GM12878 (cell line): Measurements from ENCODE around the gene ERVV-1. TPM values are rescaled to one million over a fixed set of nuclear protein-coding genes. Genes with fewer than 3 reads are reported as not detected.

Experiments used
- ATAC-seq: fragments of 200-7000 bp; cut with Tn5 transposase; 3 replicates; pipeline ENCODE4 v1.9.1; 2020; ENCODE audit warnings: mild to moderate bottlenecking, moderate library complexity
- BruUV-seq: library from RNA; stranded (reverse); fragments of 400-500 nt; replicated peaks from 2 replicates; lab custom pipeline; 2021; lab: Mats Ljungman, UMichigan
- CTCF ChIA-PET: fragments of 300-600 bp; sonication (Branson Sonifier 250); formaldehyde crosslinking; extraction: SDS; loops from one replicate; lab custom pipeline; 2021; ENCODE audit warnings: inconsistent platforms; lab: Yijun Ruan, JAX
- POLR2A ChIA-PET: fragments of 350-600 bp; formaldehyde crosslinking; extraction: SDS; loops from one replicate; lab custom pipeline; 2021; ENCODE audit warnings: inconsistent platforms; lab: Charles Lee
- RAD21 ChIA-PET: fragments of 300-600 bp; sonication (Branson Sonifier 250); formaldehyde crosslinking; loops from one replicate; lab custom pipeline; 2023; ENCODE audit warnings: antibody characterized with exemption; ENCODE audit not compliant: unreplicated experiment; lab: Charles Lee
- SMC1A ChIA-PET: fragments of 300-600 bp; sonication (Branson Sonifier 250); formaldehyde crosslinking; loops from one replicate; lab custom pipeline; 2023; ENCODE audit not compliant: unreplicated experiment, uncharacterized antibody; lab: Charles Lee
- DNase-seq: peaks from one replicate; pipeline ENCODE4 v3.0.0-alpha.2; 2011; ENCODE audit warnings: low read depth, low spot score
- FAIRE-seq: peaks from 3 replicates; lab custom pipeline; 2011; peaks lifted over from hg19 to GRCh38; lab: Jason Lieb, UNC
- H2AFZ ChIP-seq: 2 replicates; pipeline ENCODE4 v1.6.0; 2011; ENCODE audit warnings: low read depth, low read length, control low read depth; ENCODE audit not compliant: control insufficient read depth
- H3K27ac ChIP-seq: 2 replicates; pipeline ENCODE4 v1.5.1; 2011; ENCODE audit warnings: control low read depth; ENCODE audit not compliant: control insufficient read depth, insufficient read depth
- H3K27me3 ChIP-seq, 2 experiments: replicated peaks in 1 of 2; 2 replicates each; pipeline versions ENCODE4 v1.6.0 to v1.6.1; 2011; ENCODE audit warnings: low read length in 1 of 2; ENCODE audit not compliant: control insufficient read depth in 2 of 2, insufficient read depth in 2 of 2
- H3K36me3 ChIP-seq, 2 experiments: 2 replicates each; pipeline ENCODE4 v1.5.1; 2011; ENCODE audit warnings: low read length in 1 of 2; ENCODE audit not compliant: control insufficient read depth in 2 of 2, insufficient read depth in 2 of 2
- H3K4me1 ChIP-seq: 2 replicates; pipeline ENCODE4 v1.6.1; 2011; ENCODE audit warnings: mild to moderate bottlenecking, low read length, moderate library complexity, mixed read lengths; ENCODE audit not compliant: control insufficient read depth, insufficient read depth
- H3K4me2 ChIP-seq: 2 replicates; pipeline ENCODE4 v1.6.0; 2011; ENCODE audit warnings: control low read depth; ENCODE audit not compliant: control insufficient read depth, insufficient read depth
- H3K4me3 ChIP-seq: fragments of 200-600 bp; sonication (generic); 2 replicates; pipeline ENCODE4 v1.5.1; 2016
- H3K79me2 ChIP-seq: 2 replicates; pipeline ENCODE4 v1.6.0; 2011; ENCODE audit warnings: low read length; ENCODE audit not compliant: control insufficient read depth, insufficient read depth
- H3K9ac ChIP-seq: 2 replicates; pipeline ENCODE4 v1.8.0; 2011; ENCODE audit warnings: low read length, control low read depth, mixed read lengths; ENCODE audit not compliant: control insufficient read depth, insufficient read depth
- H3K9me3 ChIP-seq: replicated peaks from 3 replicates; pipeline ENCODE4 v1.5.1; 2011; ENCODE audit warnings: mild to moderate bottlenecking, low read length; ENCODE audit not compliant: control insufficient read depth, insufficient read depth
- H4K20me1 ChIP-seq: 2 replicates; pipeline ENCODE4 v1.6.0; 2011; ENCODE audit not compliant: control insufficient read depth, insufficient read depth
- ATF7 ChIP-seq: fragments of 450-650 bp; IDR thresholded peaks from 2 replicates; pipeline ENCODE4 v1.6.1; 2016; ENCODE audit warnings: low read depth, mild to moderate bottlenecking
- BACH1 ChIP-seq: fragments of 450-650 bp; IDR thresholded peaks from 2 replicates; pipeline ENCODE4 v1.6.1; 2017; ENCODE audit warnings: mild to moderate bottlenecking, borderline replicate concordance
- CHD4 ChIP-seq: fragments of 200-600 bp; sonication (generic); IDR thresholded peaks from 2 replicates; pipeline ENCODE4 v1.6.1; 2016; ENCODE audit warnings: mild to moderate bottlenecking
- EP300 ChIP-seq, 2 experiments: fragments of 150-350 bp in 1 of 2; IDR thresholded peaks; 2 replicates each; pipeline ENCODE4 v1.6.1; 2011 to 2012; ENCODE audit warnings: low read depth in 2 of 2, low read length in 2 of 2, borderline replicate concordance in 1 of 2, improper control_type of control experiment in 1 of 2, inconsistent platforms in 1 of 2; ENCODE audit not compliant: control insufficient read depth in 1 of 2
- ETV6 ChIP-seq, 2 experiments: fragments of 450-650 bp in 1 of 2; IDR thresholded peaks in 1 of 2; conservative IDR thresholded peaks in 1 of 2; 2 replicates each; pipeline ENCODE4 v1.6.1; 2014; ENCODE audit warnings: antibody characterized with exemption in 1 of 2, borderline replicate concordance in 1 of 2, low read depth in 1 of 2, mild to moderate bottlenecking in 1 of 2, moderate library complexity in 1 of 2
- FOXM1 ChIP-seq: IDR thresholded peaks from 2 replicates; pipeline ENCODE4 v1.6.1; 2012; ENCODE audit warnings: low read depth, mild to moderate bottlenecking, inconsistent platforms, low read length, moderate library complexity
- GATAD2B ChIP-seq: fragments of 450-650 bp; conservative IDR thresholded peaks from 2 replicates; pipeline ENCODE4 v1.6.1; 2017; ENCODE audit warnings: low read depth, mild to moderate bottlenecking, moderate library complexity
- MXI1 ChIP-seq: fragments of 150-350 bp; IDR thresholded peaks from 2 replicates; pipeline ENCODE4 v1.6.1; 2011; ENCODE audit warnings: low read depth, mild to moderate bottlenecking, inconsistent platforms, low read length, improper control_type of control experiment
- PML ChIP-seq: IDR thresholded peaks from 2 replicates; pipeline ENCODE4 v1.6.1; 2012; ENCODE audit warnings: low read length, inconsistent platforms
- POLR2A ChIP-seq: IDR thresholded peaks from 2 replicates; pipeline ENCODE4 v1.6.1; 2011; ENCODE audit warnings: low read depth, mild to moderate bottlenecking, low read length
- RBBP5 ChIP-seq: fragments of 200-600 bp; sonication (generic); conservative IDR thresholded peaks from 2 replicates; pipeline ENCODE4 v1.6.1; 2016
- ZNF24 ChIP-seq: fragments of 450-650 bp; IDR thresholded peaks from 2 replicates; pipeline ENCODE4 v1.6.1; 2017; ENCODE audit warnings: antibody characterized with exemption, mild to moderate bottlenecking
- WGBS: methylation state at CpG from one replicate; pipeline ENCODE4 v1.1.6; 2016; ENCODE audit warnings: low lambda C conversion rate; ENCODE audit not compliant: insufficient replicate concordance, insufficient coverage; ENCODE audit errors: missing lambda C conversion rate; 5-methylcytosine and 5-hydroxymethylcytosine counted together
- in situ Hi-C: fragments of 300-500 bp; cut with MboI; formaldehyde crosslinking; loops from 9 replicates; pipeline ENCODE4 v1.14.3; 2018; ENCODE audit warnings: mixed read lengths
- intact Hi-C: fragments of 100-400 bp; cut with micrococcal nuclease; formaldehyde crosslinking; loops from one replicate; pipeline ENCODE4 v1.14.2; 2022; ENCODE audit not compliant: unreplicated experiment
- polyA plus RNA-seq, 11 experiments: library from polyadenylated mRNA; depleted of rRNA in 4 of 11; unstranded in 6 of 11; stranded (reverse) in 5 of 11; fragments of >200 nt; fragmentation: Nextera tagmentation in 4 of 11; fragmentation: Illumina TruSeq in 1 of 11; extraction: Ambion mirVana in 4 of 11; extraction: Trizol in 1 of 11; gene quantifications; 1 replicate in 1 of 11; 2 replicates in 10 of 11; pipeline versions ENCODE4 v1.2.1 to v1.2.3, GENCODE V29; 2011 to 2016; ENCODE audit warnings: inconsistent platforms in 2 of 11, missing spikeins in 2 of 11, low read depth in 1 of 11
- total RNA-seq, 4 experiments: library from RNA; depleted of rRNA in 3 of 4; stranded (reverse); fragments of >200 nt in 3 of 4; fragmentation: Illumina TruSeq in 1 of 4; extraction: Trizol in 1 of 4; gene quantifications; 2 replicates each; pipeline versions ENCODE4 v1.2.1 to v1.2.3, GENCODE V29; 2013 to 2021
- TF ChIP-seq, protein P1 (sequence below): fragments of 450-650 bp; IDR thresholded peaks from 2 replicates; pipeline ENCODE4 v1.6.1; 2016; ENCODE audit warnings: mild to moderate bottlenecking, moderate library complexity, borderline replicate concordance
- TF ChIP-seq, protein P2 (sequence below): fragments of 450-650 bp; IDR thresholded peaks from 2 replicates; pipeline ENCODE4 v1.6.1; 2016; ENCODE audit warnings: mild to moderate bottlenecking
- TF ChIP-seq, protein P3 (sequence below): fragments of 450-650 bp; conservative IDR thresholded peaks from 2 replicates; pipeline ENCODE4 v1.6.1; 2017; ENCODE audit warnings: mild to moderate bottlenecking, moderate library complexity

Gene ERVV-1
- total and polyA plus RNA-seq, 10 of the 15 experiments (the other 5 are each of a cell fraction or from before 2014, with no cell fraction given) = 0.05 TPM; not detected in 9

DNA sequence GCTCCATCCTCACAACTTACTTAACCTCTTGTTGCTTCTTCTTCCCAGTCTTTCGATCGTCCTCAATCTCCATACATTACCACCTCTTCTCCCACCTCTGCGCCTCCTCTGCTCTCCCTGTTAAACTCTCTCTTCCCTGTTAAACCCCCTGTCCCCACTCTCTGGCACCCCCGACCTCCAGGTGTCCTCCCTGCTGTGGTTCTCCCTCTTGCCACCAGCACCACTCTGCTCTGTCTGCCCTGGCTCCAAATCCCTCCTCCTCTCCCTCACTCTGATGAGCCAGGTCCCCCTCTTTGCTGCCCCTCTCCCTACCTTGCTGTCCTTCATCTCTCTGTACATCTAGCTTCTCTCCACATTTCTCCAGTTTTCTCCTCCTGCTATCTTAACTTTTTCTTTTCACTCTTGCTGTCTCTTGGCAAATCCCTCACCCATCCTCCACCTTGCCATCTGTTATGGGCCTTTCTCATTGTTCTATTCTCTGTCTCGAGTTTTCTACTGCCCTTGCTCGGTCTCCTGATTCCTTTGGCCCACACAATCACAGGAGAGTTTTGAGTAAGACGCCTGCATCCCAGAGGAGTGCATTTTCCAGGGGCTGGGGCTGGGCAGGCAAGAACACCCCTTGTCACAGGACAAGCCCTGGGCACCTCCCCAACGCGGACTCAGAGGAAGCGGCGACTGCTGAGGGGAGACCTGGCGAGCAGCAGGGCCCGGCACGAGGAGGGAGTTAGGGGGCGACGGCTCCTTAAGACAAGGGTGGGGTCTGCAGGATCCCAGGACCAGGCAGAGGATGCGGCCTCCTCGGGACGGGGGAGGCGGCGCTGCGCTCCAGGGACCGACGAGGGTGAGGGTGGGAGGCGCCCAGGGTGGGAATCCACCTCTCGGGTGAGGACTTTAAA, 21.4 kb upstream of the ERVV-1 start:
- no peaks in the 10 kb centered on the region for H3K79me2 ChIP-seq
- in situ Hi-C loops = no loop called here
- DNase-seq = no peak
- no peaks in the 10 kb centered on the region for H3K36me3 ChIP-seq
- no TSS peak for BruUV-seq
- no peak overlapping the region for H3K4me3 ChIP-seq
- no peak overlapping the region for H3K9ac ChIP-seq
- peaks cover 2% of the 10 kb centered on the region; the same call in 1 of the 3 replicates for H3K9me3 ChIP-seq
- CTCF ChIA-PET = no interaction called here
- intact Hi-C loops = no loop called here
- no peak for ATAC-seq
- no peak overlapping the region for H2AFZ ChIP-seq
- H3K27me3 ChIP-seq = no peaks in the 10 kb centered on the region
- RAD21 ChIA-PET = no interaction called here
- no peak overlapping the region for H3K4me2 ChIP-seq
- no peaks in the 10 kb centered on the region for H3K4me1 ChIP-seq
- POLR2A ChIA-PET = no interaction called here
- WGBS = 62% methylated on average over 23 of the region's 26 CpGs
- FAIRE-seq = no peak
- H4K20me1 ChIP-seq = no peaks in the 10 kb centered on the region
- SMC1A ChIA-PET = no interaction called here
- H3K27ac ChIP-seq = no peak overlapping the region
- TF ChIP-seq, protein P1, sequence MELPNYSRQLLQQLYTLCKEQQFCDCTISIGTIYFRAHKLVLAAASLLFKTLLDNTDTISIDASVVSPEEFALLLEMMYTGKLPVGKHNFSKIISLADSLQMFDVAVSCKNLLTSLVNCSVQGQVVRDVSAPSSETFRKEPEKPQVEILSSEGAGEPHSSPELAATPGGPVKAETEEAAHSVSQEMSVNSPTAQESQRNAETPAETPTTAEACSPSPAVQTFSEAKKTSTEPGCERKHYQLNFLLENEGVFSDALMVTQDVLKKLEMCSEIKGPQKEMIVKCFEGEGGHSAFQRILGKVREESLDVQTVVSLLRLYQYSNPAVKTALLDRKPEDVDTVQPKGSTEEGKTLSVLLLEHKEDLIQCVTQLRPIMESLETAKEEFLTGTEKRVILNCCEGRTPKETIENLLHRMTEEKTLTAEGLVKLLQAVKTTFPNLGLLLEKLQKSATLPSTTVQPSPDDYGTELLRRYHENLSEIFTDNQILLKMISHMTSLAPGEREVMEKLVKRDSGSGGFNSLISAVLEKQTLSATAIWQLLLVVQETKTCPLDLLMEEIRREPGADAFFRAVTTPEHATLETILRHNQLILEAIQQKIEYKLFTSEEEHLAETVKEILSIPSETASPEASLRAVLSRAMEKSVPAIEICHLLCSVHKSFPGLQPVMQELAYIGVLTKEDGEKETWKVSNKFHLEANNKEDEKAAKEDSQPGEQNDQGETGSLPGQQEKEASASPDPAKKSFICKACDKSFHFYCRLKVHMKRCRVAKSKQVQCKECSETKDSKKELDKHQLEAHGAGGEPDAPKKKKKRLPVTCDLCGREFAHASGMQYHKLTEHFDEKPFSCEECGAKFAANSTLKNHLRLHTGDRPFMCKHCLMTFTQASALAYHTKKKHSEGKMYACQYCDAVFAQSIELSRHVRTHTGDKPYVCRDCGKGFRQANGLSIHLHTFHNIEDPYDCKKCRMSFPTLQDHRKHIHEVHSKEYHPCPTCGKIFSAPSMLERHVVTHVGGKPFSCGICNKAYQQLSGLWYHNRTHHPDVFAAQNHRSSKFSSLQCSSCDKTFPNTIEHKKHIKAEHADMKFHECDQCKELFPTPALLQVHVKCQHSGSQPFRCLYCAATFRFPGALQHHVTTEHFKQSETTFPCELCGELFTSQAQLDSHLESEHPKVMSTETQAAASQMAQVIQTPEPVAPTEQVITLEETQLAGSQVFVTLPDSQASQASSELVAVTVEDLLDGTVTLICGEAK = no peak
- TF ChIP-seq ETV6 (conservative IDR thresholded peaks at IDR 0.05 in 1 of 2, IDR thresholded peaks at IDR 0.05 in 1 of 2; ENCODE audit: borderline replicate concordance in 1 of 2, low read depth in 1 of 2) (no peak), PML (no peak), CHD4 (no peak), ATF7 (no peak), MXI1 (no peak), FOXM1 (no peak), BACH1 (no peak), POLR2A (no peak), EP300 (IDR thresholded peaks at IDR 0.05; ENCODE audit: borderline replicate concordance in 1 of 2, control insufficient read depth in 1 of 2, low read depth in 2 of 2, low read length in 2 of 2) (no peak), ZNF24 (no peak), RBBP5 (no peak), GATAD2B (no peak)
- TF ChIP-seq, protein P2, sequence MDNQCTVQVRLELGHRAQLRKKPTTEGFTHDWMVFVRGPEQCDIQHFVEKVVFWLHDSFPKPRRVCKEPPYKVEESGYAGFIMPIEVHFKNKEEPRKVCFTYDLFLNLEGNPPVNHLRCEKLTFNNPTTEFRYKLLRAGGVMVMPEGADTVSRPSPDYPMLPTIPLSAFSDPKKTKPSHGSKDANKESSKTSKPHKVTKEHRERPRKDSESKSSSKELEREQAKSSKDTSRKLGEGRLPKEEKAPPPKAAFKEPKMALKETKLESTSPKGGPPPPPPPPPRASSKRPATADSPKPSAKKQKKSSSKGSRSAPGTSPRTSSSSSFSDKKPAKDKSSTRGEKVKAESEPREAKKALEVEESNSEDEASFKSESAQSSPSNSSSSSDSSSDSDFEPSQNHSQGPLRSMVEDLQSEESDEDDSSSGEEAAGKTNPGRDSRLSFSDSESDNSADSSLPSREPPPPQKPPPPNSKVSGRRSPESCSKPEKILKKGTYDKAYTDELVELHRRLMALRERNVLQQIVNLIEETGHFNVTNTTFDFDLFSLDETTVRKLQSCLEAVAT = no peak
- TF ChIP-seq, protein P3, sequence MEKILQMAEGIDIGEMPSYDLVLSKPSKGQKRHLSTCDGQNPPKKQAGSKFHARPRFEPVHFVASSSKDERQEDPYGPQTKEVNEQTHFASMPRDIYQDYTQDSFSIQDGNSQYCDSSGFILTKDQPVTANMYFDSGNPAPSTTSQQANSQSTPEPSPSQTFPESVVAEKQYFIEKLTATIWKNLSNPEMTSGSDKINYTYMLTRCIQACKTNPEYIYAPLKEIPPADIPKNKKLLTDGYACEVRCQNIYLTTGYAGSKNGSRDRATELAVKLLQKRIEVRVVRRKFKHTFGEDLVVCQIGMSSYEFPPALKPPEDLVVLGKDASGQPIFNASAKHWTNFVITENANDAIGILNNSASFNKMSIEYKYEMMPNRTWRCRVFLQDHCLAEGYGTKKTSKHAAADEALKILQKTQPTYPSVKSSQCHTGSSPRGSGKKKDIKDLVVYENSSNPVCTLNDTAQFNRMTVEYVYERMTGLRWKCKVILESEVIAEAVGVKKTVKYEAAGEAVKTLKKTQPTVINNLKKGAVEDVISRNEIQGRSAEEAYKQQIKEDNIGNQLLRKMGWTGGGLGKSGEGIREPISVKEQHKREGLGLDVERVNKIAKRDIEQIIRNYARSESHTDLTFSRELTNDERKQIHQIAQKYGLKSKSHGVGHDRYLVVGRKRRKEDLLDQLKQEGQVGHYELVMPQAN = no peak
